Stimulated activated CD8-positive, alpha-beta memory T cell treated with anti-CD3 and anti-CD28 coated beads, Interleukin-4, amount 100 ng/mL, for 48 hours (primary cell): ENCODE results near the gene LRRC4B.
"Not testable (repeated sequence)": the region's sequence is repeated elsewhere in the genome, so short reads cannot be mapped to it uniquely, and the experiment has no call there.

Source experiments
- DNase-seq: peaks from one replicate; pipeline ENCODE4 v3.0.0-alpha.2; 2020

The LRRC4B gene

GRCh38 chr19:50551715-50552187 is 16.5 kb downstream of the LRRC4B start:
- DNase-seq, result no peak

- DNase-seq, result no peak
Observed at GRCh38 chr19:50551034-50551714, 17.1 kb downstream of the LRRC4B start.

DNA sequence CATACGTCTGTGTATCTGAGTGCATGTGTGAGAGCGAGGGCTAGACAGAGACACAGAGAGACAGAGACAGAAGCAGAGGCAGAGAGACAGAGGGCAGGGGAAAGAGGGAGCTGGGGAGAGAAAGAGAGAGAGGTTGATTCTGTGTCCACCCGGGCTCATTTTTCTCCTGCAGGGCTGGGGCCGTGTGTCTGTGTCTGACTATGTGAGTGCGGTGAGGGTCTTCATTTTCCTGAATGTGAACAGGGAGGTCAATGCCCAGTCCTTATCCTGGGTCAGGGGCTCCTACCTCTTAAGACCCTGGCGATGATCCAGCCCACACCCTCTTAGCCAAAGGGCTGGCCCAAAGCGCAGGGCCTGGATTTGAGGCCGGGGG is 17.7 kb downstream of the LRRC4B start:
- no peak for DNase-seq

GRCh38 chr19:50549927-50550593 is 18.2 kb downstream of the LRRC4B start:
- no peak for DNase-seq

GRCh38 chr19:50549059-50549926 is 18.9 kb downstream of the LRRC4B start:
- no peak for DNase-seq

DNA sequence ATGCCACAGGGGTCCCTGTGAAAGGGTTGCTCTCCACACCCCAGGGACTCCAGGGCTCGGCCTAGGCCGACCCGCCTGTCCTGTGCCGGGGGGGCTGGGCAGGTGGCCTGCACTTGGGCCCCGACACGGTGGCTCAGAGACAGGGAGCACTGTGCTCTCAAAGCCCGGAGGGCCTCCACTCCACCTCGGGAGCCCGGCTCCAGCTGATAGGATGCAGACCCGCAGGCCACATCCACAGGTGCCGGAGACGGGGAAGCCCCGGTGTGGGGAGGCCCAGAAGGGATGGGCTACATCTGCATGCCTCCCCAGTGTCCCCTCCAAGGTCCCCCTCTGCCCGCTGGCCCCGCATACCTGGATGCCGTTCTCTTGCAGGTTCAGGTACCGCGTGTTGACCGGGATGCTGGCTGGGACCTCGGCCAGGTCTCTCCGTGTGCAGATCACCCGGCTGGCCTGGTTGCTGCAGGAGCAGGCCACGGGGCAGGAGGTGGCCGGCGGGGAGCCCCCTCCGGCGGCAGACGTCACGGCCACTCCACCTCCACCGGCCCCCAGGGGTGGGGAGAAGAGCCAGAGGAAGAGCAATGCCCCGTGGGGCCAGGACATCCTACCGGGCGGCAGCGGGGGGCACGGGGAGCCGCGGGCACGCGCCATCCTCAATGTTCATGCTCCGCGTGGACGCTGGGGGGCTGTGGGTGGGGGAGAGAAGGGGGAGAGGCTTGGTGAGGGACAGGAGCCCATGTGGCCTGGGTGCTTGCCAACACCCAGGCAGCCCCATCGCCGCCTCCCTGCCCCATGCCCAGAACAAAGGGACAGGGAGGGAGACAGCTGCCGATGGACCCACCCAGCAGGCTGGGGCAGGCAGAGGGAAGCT is 19.8 kb downstream of the LRRC4B start:
- no peak for DNase-seq

DNA sequence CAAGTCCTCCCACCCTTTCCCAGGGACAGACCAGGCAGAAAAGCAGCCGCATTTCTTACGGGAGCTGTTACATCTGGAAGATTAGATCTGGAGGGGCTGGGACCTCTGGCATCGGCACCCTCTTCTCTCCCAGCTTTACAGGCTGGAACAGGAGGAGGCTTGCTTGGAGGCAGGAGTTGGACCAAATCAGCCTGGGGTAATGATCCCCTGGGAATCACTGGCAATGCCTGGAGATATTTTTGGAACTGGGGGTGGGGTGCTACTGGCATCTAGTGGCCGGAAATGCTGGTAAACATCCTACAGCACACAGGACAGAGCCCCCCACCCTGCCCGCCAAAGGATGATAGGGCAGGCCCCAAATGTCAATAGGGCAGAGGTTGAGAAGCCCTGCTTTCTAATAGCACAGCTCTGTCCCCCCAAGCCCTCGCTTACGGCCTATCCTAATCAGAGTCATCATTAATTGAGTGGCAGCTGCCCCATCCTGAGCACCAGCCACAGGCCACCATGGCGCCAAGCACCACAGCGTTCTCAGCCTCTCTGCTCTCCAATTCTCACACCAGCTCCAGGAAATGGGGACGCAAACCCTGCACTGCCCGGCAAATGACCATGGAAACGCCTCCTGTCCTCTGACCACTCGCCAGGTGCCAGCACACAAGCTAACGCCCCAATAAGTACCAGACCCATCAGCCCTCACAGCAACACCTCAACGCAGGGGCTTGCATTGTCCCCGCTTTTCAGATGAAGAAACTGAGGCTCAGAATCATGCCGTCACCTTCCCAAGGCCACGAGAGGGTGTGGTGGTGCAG is 20.6 kb downstream of the LRRC4B start:
- no peak for DNase-seq

DNA sequence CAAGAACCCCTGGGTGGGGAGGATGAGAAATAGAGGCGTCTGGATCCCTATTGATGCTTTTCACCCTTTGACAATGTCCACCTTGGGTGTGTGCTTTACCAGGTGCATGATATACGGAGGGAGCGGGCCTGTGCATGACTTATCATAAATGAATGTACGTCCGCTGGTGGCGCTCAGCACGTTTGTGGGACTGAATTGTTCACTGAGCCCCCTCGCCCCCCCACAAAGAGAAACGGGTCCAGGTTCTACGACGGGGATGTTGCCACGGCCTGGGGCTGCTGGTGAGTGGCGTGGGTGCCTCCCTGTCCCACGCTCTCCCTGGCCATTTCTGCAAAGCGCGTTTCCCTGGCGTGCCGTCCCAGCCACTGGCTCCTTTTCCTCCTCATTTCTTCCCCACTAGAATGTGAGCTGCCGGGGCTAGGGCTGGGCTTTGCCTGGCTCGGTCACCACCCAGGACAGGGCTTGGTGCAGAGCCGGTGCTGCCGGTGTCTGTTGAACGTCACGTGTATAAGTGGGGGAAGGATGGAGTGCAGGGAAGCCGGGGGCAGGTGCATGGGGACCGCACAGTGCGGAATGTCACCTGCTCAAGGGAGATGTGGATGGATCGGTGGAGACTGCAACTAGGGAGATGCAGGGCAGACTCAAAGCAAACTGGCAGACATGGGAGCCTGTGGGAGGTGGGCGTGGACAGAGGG is 21.6 kb downstream of the LRRC4B start:
- DNase-seq, result no peak

GRCh38 chr19:50542943-50543342 is 25.3 kb downstream of the LRRC4B start:
- DNase-seq, result no peak

DNA sequence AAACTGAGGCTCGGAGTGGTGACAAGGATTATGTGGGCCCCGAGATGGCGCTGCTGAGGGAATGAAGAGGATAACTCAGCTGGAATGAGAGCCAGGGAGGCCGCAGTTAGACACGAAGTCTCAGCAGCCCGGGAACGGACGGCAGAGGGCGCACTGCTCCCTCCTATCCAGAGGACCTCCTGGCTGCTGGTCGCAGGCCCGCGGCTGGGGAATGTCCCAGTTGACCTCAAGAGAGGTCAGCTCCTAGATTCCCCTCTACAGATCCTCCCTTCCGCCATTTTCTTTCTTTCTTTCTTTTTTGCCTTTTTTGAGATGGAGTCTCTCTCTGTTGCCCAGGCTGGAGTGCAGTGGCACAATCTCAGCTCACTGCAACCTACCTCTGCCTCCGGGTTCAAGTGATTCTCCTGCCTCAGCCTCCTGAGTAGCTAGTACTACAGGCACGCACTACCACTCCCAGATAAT is 30.4 kb downstream of the LRRC4B start:
- DNase-seq, result peak; percentile 89

DNA sequence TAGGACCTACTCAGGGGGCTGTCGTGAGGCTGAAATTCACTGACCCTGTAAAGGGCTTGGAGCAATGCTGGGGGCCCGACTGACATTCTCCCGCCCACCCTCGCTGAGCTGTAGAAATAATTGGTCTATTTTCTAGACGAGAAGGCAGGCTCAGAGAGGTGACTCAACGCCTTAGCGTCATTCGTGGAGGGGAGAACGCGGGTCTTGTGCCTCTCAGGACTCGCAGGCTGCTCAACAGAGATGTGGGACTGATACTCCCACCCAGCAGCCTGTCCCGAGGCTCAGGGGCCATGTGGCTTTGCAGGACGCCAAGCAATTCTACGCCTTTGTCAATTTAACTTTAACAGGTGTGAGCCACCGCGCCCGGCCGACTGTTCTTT is 30.9 kb downstream of the LRRC4B start:
- no peak for DNase-seq

DNA sequence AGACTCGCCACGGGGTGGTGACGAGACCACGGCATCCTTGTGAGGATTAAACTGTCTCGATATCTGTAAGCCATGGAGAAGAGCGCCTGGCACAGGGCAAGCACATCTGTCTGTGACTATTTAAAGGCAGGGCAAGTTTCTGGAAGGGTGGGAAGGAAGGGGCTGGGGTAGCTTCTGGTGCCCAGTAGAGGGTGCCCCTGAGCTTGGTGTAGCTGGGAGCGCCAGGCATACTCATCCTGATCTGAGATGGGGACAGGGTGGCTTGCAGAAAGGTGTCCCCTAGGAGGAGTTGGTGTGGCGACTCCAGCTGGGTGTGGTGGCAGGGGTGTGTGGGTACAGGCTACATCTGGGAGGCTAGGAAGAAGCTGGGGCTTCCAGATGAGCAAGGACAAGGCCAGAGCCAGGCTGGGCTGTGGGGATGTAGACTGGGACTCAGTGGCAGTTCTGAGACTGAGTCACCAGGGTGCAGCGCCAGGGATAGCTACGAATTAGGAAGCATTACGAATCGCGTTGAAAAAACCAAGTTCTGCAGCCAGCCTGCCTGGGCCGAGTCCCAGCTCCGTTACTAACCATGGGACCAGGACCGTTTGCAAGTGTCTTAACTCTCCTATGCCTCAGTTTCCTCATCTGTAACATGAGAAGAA is 31.5 kb downstream of the LRRC4B start:
- no peak for DNase-seq

DNA sequence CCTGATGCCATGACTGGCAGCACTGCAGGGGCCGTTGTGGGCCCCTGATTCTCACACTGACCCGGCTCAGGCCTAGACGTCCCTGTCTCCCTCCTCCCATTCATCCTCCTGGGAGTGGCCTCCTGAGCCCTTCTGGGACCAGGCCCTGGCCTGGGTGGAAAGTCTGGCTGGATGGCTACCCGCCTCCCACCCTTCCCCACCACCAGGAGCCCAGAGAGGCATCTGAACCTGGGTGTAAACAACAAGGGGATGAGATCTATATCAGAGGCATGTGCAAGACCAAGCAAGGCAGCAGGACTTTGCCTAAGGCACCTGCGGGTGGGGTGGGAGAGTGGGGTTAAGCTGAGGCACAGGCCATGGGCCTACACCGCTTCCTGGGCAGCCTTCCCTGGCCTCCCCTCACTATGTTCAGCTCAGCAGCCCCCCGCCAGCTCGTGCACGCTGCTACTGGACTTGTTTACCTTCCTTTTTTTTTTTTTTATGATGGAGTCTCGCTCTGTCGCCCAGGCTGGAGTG is 32.5 kb downstream of the LRRC4B start:
- no peak for DNase-seq

GRCh38 chr19:50534478-50534877 is 33.8 kb downstream of the LRRC4B start:
- DNase-seq, result no peak

- no peak for DNase-seq
Observed at GRCh38 chr19:50532952-50533351, 35.3 kb downstream of the LRRC4B start.

GRCh38 chr19:50531171-50531612 is 37.0 kb downstream of the LRRC4B start:
- DNase-seq, result no peak

- not testable (repeated sequence) for DNase-seq
Observed at GRCh38 chr19:50528052-50528451, 40.2 kb downstream of the LRRC4B start.

DNA sequence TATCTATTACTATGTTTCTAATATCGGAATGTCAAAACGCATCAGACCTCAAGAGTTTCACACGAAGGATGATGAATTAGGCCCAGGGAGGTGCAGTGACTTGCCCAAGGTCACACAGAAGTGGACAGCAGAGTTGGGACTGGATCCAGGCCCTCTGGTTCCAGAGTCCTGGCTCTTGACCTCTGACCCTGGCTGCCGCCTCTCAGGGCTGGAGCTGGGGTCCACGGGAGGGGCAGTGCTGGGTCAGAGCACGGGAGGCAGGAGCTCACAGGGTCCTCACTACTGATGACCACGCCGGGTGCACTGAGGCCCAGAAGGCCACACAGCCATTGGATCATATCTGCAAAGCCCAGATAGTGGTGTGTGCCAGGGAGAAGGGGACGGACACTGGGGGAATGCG is 45.4 kb downstream of the LRRC4B start:
- DNase-seq, result no peak

GRCh38 chr19:50520822-50521465 is 47.3 kb downstream of the LRRC4B start:
- no peak for DNase-seq
